Loucy (cell line): ENCODE results near the gene EPHB1.

Source experiments
- H2AFZ ChIP-seq: fragments of 200-600 bp; sonication (generic); 2 replicates; pipeline ENCODE4 v1.6.0; 2016; ENCODE audit warnings: antibody characterized with exemption, mild to moderate bottlenecking, low read length, moderate library complexity
- H3F3A ChIP-seq: fragments of 200-600 bp; 2 replicates; pipeline ENCODE4 v1.6.0; 2016; ENCODE audit warnings: antibody characterized with exemption, low read depth, mild to moderate bottlenecking
- H3K27me3 ChIP-seq: fragments of 200-600 bp; sonication (generic); 2 replicates; pipeline ENCODE4 v1.6.1; 2014; ENCODE audit warnings: low read length, mild to moderate bottlenecking; ENCODE audit not compliant: insufficient read depth, poor library complexity, severe bottlenecking
- H3K36me3 ChIP-seq: fragments of 200-600 bp; sonication (generic); 2 replicates; pipeline ENCODE4 v1.6.1; 2016; ENCODE audit warnings: low read length; ENCODE audit not compliant: insufficient read depth
- H3K4me1 ChIP-seq: fragments of 200-600 bp; sonication (generic); 2 replicates; pipeline ENCODE4 v1.5.1; 2014; ENCODE audit warnings: low read length, mild to moderate bottlenecking; ENCODE audit not compliant: insufficient read depth, poor library complexity, severe bottlenecking
- H3K4me2 ChIP-seq: fragments of 200-600 bp; sonication (generic); 2 replicates; pipeline ENCODE4 v1.6.0; 2014; ENCODE audit warnings: antibody characterized with exemption, low read length, low read depth, mild to moderate bottlenecking; ENCODE audit not compliant: poor library complexity, severe bottlenecking
- H3K4me3 ChIP-seq: fragments of 200-600 bp; sonication (generic); 2 replicates; pipeline ENCODE4 v1.5.1; 2014; ENCODE audit warnings: low read length, mild to moderate bottlenecking, mixed read lengths; ENCODE audit not compliant: poor library complexity, severe bottlenecking
- H3K79me2 ChIP-seq: fragments of 200-600 bp; sonication (generic); 2 replicates; pipeline ENCODE4 v1.6.1; 2014; ENCODE audit warnings: low read length; ENCODE audit not compliant: insufficient read depth
- H3K9ac ChIP-seq: fragments of 200-600 bp; sonication (generic); 2 replicates; pipeline ENCODE4 v1.6.0; 2014; ENCODE audit warnings: mild to moderate bottlenecking, low read depth, low read length, moderate library complexity; ENCODE audit not compliant: poor library complexity, severe bottlenecking
- H3K9me2 ChIP-seq: fragments of 200-600 bp; sonication (generic); replicated peaks from 2 replicates; pipeline ENCODE4 v1.6.1; 2016; ENCODE audit warnings: low read depth, low read length, mixed read lengths
- H3K9me3 ChIP-seq: fragments of 200-600 bp; sonication (generic); 2 replicates; pipeline ENCODE4 v1.6.1; 2014; ENCODE audit warnings: mild to moderate bottlenecking, antibody characterized with exemption, low read length, low read depth; ENCODE audit not compliant: insufficient read depth
- H4K20me1 ChIP-seq: fragments of 200-600 bp; sonication (generic); 2 replicates; pipeline ENCODE4 v1.6.0; 2014; ENCODE audit warnings: antibody characterized with exemption, low read length, mild to moderate bottlenecking; ENCODE audit not compliant: insufficient read depth, poor library complexity, severe bottlenecking
- EZH2phosphoT487 ChIP-seq: fragments of 200-600 bp; IDR thresholded peaks from 2 replicates; pipeline ENCODE4 v1.6.1; 2018; ENCODE audit warnings: antibody characterized with exemption, mild to moderate bottlenecking, moderate library complexity, borderline replicate concordance
- TF ChIP-seq, protein P1 (sequence below): fragments of 200-600 bp; sonication (generic); conservative IDR thresholded peaks from 2 replicates; pipeline ENCODE4 v1.5.1; 2014; ENCODE audit warnings: mild to moderate bottlenecking, antibody characterized with exemption, low read length

EPHB1 gene

DNA sequence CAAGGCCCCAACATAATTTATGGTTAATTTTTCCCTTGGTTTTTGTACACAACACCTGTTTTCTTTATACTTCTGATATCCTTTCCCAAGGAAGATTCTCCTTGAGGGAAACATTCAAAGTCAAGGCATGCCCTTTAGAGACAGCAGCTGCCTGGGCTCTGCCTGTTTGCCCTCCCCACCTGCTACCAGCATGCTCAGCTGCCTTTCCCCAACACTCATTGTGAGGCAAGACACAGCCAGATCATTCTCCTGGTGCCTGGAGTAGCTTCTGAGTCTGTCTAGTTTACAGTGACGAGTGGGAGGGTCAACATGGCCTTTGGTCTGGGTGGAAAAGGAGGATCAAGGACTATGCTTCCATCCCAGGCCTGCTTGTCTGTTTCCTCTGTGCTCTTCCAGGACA lies 132.5 kb downstream of the EPHB1 start:
- no peaks in the 10 kb centered on the region for H3K79me2 ChIP-seq
- no peaks in the 10 kb centered on the region for H3K9me2 ChIP-seq
- no peak overlapping the region for H3K4me3 ChIP-seq
- H3F3A ChIP-seq = no peaks in the 10 kb centered on the region
- no peaks in the 10 kb centered on the region for H4K20me1 ChIP-seq
- H3K4me2 ChIP-seq = no peak overlapping the region
- no peaks in the 10 kb centered on the region for H3K36me3 ChIP-seq
- no peak for TF ChIP-seq EZH2phosphoT487
- TF ChIP-seq, protein P1, sequence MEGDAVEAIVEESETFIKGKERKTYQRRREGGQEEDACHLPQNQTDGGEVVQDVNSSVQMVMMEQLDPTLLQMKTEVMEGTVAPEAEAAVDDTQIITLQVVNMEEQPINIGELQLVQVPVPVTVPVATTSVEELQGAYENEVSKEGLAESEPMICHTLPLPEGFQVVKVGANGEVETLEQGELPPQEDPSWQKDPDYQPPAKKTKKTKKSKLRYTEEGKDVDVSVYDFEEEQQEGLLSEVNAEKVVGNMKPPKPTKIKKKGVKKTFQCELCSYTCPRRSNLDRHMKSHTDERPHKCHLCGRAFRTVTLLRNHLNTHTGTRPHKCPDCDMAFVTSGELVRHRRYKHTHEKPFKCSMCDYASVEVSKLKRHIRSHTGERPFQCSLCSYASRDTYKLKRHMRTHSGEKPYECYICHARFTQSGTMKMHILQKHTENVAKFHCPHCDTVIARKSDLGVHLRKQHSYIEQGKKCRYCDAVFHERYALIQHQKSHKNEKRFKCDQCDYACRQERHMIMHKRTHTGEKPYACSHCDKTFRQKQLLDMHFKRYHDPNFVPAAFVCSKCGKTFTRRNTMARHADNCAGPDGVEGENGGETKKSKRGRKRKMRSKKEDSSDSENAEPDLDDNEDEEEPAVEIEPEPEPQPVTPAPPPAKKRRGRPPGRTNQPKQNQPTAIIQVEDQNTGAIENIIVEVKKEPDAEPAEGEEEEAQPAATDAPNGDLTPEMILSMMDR = no peak
- H3K9ac ChIP-seq = no peak overlapping the region
- H3K4me1 ChIP-seq = peaks cover 38% of the 10 kb centered on the region
- no peak overlapping the region for H2AFZ ChIP-seq
- no peaks in the 10 kb centered on the region for H3K9me3 ChIP-seq
- no peaks in the 10 kb centered on the region for H3K27me3 ChIP-seq

DNA sequence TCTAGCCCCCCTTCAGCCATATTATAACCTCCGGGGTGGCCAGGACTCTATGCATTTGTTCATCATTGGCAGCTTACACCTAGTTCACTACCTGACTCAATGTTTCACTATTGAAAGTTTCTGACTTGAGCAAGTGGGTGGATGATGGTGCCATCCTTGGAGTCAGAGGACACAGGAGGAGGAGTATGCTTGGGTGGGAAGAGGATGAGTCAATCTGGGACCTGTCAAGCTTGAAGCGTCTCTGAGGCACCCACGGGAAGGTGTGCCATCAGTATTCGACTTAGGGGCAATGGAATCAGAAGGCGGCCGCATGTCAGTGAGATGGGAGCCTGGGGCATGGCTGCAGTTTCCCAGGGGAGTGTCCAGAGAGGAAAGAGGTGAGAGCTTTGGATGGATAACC lies 133.3 kb downstream of the EPHB1 start:
- H3K9me2 ChIP-seq = no peaks in the 10 kb centered on the region
- H3K4me3 ChIP-seq = no peak overlapping the region
- no peaks in the 10 kb centered on the region for H4K20me1 ChIP-seq
- H3K27me3 ChIP-seq = no peaks in the 10 kb centered on the region
- no peaks in the 10 kb centered on the region for H3F3A ChIP-seq
- no peak overlapping the region for H2AFZ ChIP-seq
- no peaks in the 10 kb centered on the region for H3K79me2 ChIP-seq
- no peaks in the 10 kb centered on the region for H3K9me3 ChIP-seq
- peak overlapping the region; percentile 65 for H3K9ac ChIP-seq
- H3K4me1 ChIP-seq = peaks cover 38% of the 10 kb centered on the region
- no peaks in the 10 kb centered on the region for H3K36me3 ChIP-seq
- TF ChIP-seq, protein P1 = no peak
- TF ChIP-seq EZH2phosphoT487 = no peak
- peak overlapping the region; percentile 65 for H3K4me2 ChIP-seq

DNA sequence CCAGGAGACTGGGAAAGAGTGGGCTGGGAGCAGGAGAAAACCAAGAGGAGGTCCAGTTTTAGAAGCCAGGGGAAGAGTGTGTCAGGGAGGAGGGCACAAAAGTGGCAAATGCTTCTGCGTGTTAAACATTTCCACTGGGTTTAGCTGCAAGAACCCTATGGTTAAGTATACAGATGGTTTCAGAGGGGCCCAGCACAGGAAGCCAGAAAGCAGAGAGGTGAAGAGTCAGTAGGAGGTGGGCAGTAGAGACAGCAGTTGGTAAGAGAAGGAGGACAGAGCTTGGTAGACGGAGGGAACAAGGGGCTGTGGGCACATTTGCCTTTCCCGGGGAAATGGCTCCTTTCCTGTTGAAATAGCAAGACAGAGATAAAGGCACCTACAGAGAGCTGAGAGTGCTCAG lies 133.8 kb downstream of the EPHB1 start:
- Histone ChIP-seq H3K4me1 (peaks cover 38% of the 10 kb centered on the region), H3K79me2 (no peaks in the 10 kb centered on the region), H3F3A (no peaks in the 10 kb centered on the region), H3K4me3 (no peak overlapping the region), H3K36me3 (no peaks in the 10 kb centered on the region), H4K20me1 (no peaks in the 10 kb centered on the region), H3K27me3 (no peaks in the 10 kb centered on the region), H3K4me2 (peak overlapping the region; percentile 65), H2AFZ (peak overlapping the region; percentile 25; the same call in 1 of the 2 replicates), H3K9ac (peak overlapping the region; percentile 65), H3K9me2 (no peaks in the 10 kb centered on the region), H3K9me3 (no peaks in the 10 kb centered on the region)
- TF ChIP-seq, protein P1 = no peak
- no peak for TF ChIP-seq EZH2phosphoT487
